Breast epithelium (tissue), 4 donors: ENCODE data around the gene HDHD5. TPM values are rescaled to one million over a fixed set of nuclear protein-coding genes. Genes with fewer than 3 reads are reported as not detected.

Source experiments
- DNase-seq, 2 donors: peaks; one replicate each; pipeline ENCODE4 v3.0.0-alpha.2; 2019; ENCODE audit warnings: low spot score in 2 of 2
- H3K27ac ChIP-seq, 2 donors: fragments of 200-600 bp; sonication (generic) in 1 of 2; one replicate each; pipeline ENCODE4 v1.5.1; 2016 to 2019; ENCODE audit warnings: mild to moderate bottlenecking in 1 of 2
- H3K27me3 ChIP-seq, 2 donors: fragments of 200-600 bp; sonication (generic) in 1 of 2; one replicate each; pipeline versions ENCODE4 v1.5.1 to v1.6.0; 2017 to 2019; ENCODE audit warnings: control low read depth in 1 of 2, mild to moderate bottlenecking in 1 of 2
- H3K36me3 ChIP-seq: fragments of 200-600 bp; one replicate; pipeline ENCODE4 v1.5.1; 2019
- H3K4me1 ChIP-seq, 2 donors: fragments of 200-600 bp; sonication (generic); one replicate each; pipeline ENCODE4 v1.5.1; 2016 to 2019; ENCODE audit warnings: control low read depth in 1 of 2
- H3K4me3 ChIP-seq, 3 donors: fragments of 200-600 bp; sonication (generic); 1 replicate in 2 of 3; 2 replicates in 1 of 3; pipeline ENCODE4 v1.5.1; 2016 to 2019; ENCODE audit warnings: mild to moderate bottlenecking in 3 of 3, moderate library complexity in 2 of 3
- H3K9me3 ChIP-seq, 2 donors: fragments of 200-600 bp; sonication (generic) in 1 of 2; one replicate each; pipeline ENCODE4 v1.5.1; 2016 to 2019; ENCODE audit warnings: control low read depth in 1 of 2
- POLR2A ChIP-seq: fragments of 450-650 bp; IDR thresholded peaks from one replicate; pipeline ENCODE4 v1.6.1; 2016; ENCODE audit warnings: antibody characterized with exemption, mild to moderate bottlenecking, moderate library complexity
- POLR2AphosphoS5 ChIP-seq, 3 donors: sonication (generic); formaldehyde crosslinking; IDR thresholded peaks; one replicate each; pipeline ENCODE4 v1.6.1; 2017; ENCODE audit warnings: antibody characterized with exemption in 3 of 3
- intact Hi-C: fragments of 100-400 bp; cut with DNase I; formaldehyde crosslinking; loops from one replicate; pipeline ENCODE4 v1.15.1; 2023; ENCODE audit warnings: low total_unique reads
- total RNA-seq, 3 donors: library from RNA; depleted of rRNA; stranded (reverse); fragments of >200 nt; gene quantifications; one replicate each; pipeline ENCODE4 v1.1.0, GENCODE V29; 2016
- TF ChIP-seq, protein P1 (sequence below), 3 donors: fragments of 450-650 bp; IDR thresholded peaks; one replicate each; pipeline ENCODE4 v1.5.1; 2016 to 2017; ENCODE audit warnings: antibody characterized with exemption in 3 of 3, mild to moderate bottlenecking in 3 of 3, moderate library complexity in 3 of 3

HDHD5 gene
- total RNA-seq, 3 donors from 2014 or later: 42.0 to 54.4 (median 53.8) TPM

DNA sequence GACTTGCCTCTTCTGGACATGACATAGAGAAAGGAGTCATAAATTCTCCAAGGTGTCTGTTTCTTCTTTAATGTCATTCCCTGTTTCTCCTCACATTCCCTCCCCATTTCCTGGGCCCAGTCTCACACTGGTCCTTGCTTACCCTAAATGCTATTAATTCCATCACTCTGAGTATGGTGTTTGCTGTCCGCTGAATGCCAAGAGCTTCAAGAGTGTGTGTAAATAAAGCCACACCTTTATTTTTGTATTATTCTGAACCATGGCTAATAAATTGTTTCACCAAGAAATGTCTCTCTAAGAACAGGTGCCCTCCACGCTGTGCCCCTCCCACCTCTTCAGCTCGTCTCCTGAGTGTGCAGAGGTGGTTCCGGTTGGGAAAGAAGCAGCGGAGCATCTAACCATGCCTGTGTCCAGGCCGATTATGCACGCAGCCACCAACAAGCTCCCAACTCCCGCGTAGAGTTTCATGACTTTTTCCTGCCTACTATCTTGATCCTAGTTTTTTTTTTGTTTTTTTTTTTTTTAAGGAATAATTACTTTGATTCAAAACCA, 46.5 kb downstream of the HDHD5 start:
- H3K27ac ChIP-seq: no peak overlapping the region
- no peaks in the 10 kb centered on the region for H3K36me3 ChIP-seq
- H3K4me1 ChIP-seq: no peaks in the 10 kb centered on the region
- intact Hi-C loops: no loop called here
- H3K9me3 ChIP-seq: no peaks in the 10 kb centered on the region
- no peak for TF ChIP-seq POLR2AphosphoS5 (IDR thresholded peaks at IDR 0.05)
- no peak for TF ChIP-seq POLR2A
- TF ChIP-seq, protein P1, sequence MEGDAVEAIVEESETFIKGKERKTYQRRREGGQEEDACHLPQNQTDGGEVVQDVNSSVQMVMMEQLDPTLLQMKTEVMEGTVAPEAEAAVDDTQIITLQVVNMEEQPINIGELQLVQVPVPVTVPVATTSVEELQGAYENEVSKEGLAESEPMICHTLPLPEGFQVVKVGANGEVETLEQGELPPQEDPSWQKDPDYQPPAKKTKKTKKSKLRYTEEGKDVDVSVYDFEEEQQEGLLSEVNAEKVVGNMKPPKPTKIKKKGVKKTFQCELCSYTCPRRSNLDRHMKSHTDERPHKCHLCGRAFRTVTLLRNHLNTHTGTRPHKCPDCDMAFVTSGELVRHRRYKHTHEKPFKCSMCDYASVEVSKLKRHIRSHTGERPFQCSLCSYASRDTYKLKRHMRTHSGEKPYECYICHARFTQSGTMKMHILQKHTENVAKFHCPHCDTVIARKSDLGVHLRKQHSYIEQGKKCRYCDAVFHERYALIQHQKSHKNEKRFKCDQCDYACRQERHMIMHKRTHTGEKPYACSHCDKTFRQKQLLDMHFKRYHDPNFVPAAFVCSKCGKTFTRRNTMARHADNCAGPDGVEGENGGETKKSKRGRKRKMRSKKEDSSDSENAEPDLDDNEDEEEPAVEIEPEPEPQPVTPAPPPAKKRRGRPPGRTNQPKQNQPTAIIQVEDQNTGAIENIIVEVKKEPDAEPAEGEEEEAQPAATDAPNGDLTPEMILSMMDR (IDR thresholded peaks at IDR 0.05): no peak
- no peak overlapping the region for H3K4me3 ChIP-seq
- DNase-seq: no peak
- H3K27me3 ChIP-seq: no peaks in the 10 kb centered on the region

DNA sequence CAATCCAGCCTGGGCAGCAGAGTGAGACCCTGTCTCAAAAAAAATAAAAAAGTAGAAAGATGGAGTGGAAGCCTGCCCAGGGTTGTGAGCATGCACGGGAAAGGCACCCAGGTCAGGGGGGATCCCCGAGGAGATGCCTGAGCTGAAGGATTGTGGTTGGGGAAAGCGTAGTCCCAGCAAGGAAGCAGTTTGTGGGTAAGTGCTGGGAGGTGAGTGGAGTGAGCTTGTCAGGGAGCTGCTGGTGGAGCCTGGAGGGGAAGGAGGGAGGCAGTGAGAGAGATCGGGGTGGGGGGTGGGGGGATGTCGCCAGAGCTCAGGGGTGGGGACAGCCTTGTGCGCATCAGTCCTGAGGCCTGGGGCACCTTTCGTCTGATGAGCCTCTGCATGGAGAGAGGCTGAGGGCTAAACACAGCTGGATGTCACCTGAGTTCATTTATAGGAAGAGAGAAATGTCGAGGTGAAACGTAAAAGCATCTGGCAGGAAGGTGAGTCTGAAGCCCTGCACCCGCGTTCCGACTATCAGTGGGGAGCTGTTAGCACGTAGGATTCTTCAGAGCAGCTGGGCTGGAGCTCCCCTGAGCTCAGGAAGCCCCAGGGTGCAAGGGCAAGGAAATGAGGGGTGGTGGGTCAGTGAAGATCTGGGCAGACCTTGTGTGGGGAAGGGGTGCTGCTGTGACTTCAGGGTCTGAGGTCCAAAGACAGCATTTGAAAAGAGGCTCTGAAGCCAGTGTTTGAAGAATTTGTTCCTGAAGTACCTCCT, 48.1 kb downstream of the HDHD5 start:
- Histone ChIP-seq H3K4me3 (no peak overlapping the region), H3K27ac (no peak overlapping the region), H3K36me3 (no peaks in the 10 kb centered on the region), H3K27me3 (no peaks in the 10 kb centered on the region), H3K4me1 (no peaks in the 10 kb centered on the region), H3K9me3 (no peaks in the 10 kb centered on the region)
- DNase-seq: no peak
- TF ChIP-seq POLR2AphosphoS5 (IDR thresholded peaks at IDR 0.05) (no peak), POLR2A (no peak)
- TF ChIP-seq, protein P1 (IDR thresholded peaks at IDR 0.05): no peak
- intact Hi-C loops: no loop called here

DNA sequence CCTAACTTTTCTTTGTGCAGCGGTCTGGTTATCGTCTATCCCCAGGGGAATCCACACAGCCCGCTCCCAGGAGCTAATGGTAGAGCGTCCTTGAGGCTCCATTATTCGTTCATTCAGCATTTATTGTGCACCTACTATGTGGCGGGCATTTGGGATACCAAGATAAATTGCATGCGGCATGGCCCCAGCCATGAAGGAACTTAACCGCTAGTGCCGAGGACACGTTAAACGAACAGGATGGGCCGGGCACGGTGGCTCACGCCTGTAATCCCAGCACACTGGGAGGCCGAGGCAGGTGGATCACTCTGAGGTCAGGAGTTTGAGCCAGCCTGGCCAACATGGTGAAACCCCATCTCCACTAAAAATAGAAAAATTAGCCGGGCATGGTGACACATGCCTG, 49.1 kb downstream of the HDHD5 start:
- intact Hi-C loops: no loop called here
- no peaks in the 10 kb centered on the region for H3K9me3 ChIP-seq
- no peak overlapping the region for H3K27ac ChIP-seq
- H3K27me3 ChIP-seq: no peaks in the 10 kb centered on the region
- no peaks in the 10 kb centered on the region for H3K36me3 ChIP-seq
- H3K4me1 ChIP-seq: no peaks in the 10 kb centered on the region
- DNase-seq: no peak
- TF ChIP-seq POLR2A: no peak
- TF ChIP-seq, protein P1 (IDR thresholded peaks at IDR 0.05): no peak
- no peak for TF ChIP-seq POLR2AphosphoS5 (IDR thresholded peaks at IDR 0.05)
- H3K4me3 ChIP-seq: no peak overlapping the region

DNA sequence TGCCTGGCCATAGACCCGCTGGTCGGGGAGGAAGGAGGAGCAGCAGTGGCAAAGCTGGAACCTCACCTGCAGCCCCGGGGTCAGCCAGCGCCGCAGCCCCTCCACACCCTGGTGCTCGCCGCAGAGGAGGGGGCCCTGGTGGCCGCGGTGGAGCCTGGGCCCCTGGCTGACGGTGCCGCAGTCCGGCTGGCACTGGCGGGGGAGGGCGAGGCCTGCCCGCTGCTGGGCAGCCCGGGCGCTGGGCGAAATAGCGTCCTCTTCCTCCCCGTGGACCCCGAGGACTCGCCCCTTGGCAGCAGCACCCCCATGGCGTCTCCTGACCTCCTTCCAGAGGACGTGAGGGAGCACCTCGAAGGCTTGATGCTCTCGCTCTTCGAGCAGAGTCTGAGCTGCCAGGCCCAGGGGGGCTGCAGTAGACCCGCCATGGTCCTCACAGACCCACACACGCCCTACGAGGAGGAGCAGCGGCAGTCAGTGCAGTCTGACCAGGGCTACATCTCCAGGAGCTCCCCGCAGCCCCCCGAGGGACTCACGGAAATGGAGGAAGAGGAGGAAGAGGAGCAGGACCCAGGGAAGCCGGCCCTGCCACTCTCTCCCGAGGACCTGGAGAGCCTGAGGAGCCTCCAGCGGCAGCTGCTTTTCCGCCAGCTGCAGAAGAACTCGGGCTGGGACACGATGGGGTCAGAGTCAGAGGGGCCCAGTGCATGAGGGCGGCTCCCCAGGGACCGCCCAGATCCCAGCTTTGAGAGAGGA, 49.8 kb downstream of the HDHD5 start:
- Histone ChIP-seq H3K4me3 (no peak overlapping the region), H3K27me3 (no peaks in the 10 kb centered on the region), H3K4me1 (no peaks in the 10 kb centered on the region), H3K27ac (no peak overlapping the region), H3K9me3 (no peaks in the 10 kb centered on the region), H3K36me3 (no peaks in the 10 kb centered on the region)
- TF ChIP-seq POLR2A (no peak), POLR2AphosphoS5 (IDR thresholded peaks at IDR 0.05) (no peak)
- TF ChIP-seq, protein P1 (IDR thresholded peaks at IDR 0.05): no peak
- intact Hi-C loops: no loop called here
- DNase-seq: no peak
